GM12891 (cell line): ENCODE measurements around the gene ZNF827.

Experiments
- PAX5 ChIP-seq: IDR thresholded peaks from 2 replicates; pipeline ENCODE4 v1.6.1; 2011; ENCODE audit warnings: low read length, moderate library complexity, mild to moderate bottlenecking; ENCODE audit not compliant: insufficient read depth, severe bottlenecking
- POLR2A ChIP-seq: IDR thresholded peaks from 2 replicates; pipeline ENCODE4 v1.6.1; 2011; ENCODE audit warnings: low read depth, low read length, control low read depth
- POLR2AphosphoS5 ChIP-seq: IDR thresholded peaks from 2 replicates; pipeline ENCODE4 v1.6.1; 2011; ENCODE audit warnings: low read depth, low read length, control low read depth
- POU2F2 ChIP-seq: IDR thresholded peaks from 2 replicates; pipeline ENCODE4 v1.6.1; 2011; ENCODE audit warnings: low read depth, mild to moderate bottlenecking, control low read depth, low read length, moderate library complexity
- SPI1 ChIP-seq: IDR thresholded peaks from 2 replicates; pipeline ENCODE4 v1.6.1; 2011; ENCODE audit warnings: low read depth, low read length, control low read depth
- TAF1 ChIP-seq: IDR thresholded peaks from 2 replicates; pipeline ENCODE4 v1.6.1; 2011; ENCODE audit warnings: low read depth, low read length, control low read depth

GRCh38 chr4:145907390-145907789, 31.2 kb downstream of the ZNF827 start:
- TF ChIP-seq POLR2A = no peak
- TF ChIP-seq POLR2AphosphoS5 = no peak
- TF ChIP-seq TAF1 = no peak
- no peak for TF ChIP-seq PAX5
- TF ChIP-seq SPI1 = no peak
- no peak for TF ChIP-seq POU2F2
